Measurements from ENCODE around the gene FBF1. TPM values are rescaled to one million over a fixed set of nuclear protein-coding genes. Genes with fewer than 3 reads are reported as not detected.
A peak's percentile ranks its signal among the peaks of the same experiment; 100 is the strongest.

The FBF1 gene
- total RNA-seq, 1 experiment from 2014 or later = 22.8 TPM

DNA sequence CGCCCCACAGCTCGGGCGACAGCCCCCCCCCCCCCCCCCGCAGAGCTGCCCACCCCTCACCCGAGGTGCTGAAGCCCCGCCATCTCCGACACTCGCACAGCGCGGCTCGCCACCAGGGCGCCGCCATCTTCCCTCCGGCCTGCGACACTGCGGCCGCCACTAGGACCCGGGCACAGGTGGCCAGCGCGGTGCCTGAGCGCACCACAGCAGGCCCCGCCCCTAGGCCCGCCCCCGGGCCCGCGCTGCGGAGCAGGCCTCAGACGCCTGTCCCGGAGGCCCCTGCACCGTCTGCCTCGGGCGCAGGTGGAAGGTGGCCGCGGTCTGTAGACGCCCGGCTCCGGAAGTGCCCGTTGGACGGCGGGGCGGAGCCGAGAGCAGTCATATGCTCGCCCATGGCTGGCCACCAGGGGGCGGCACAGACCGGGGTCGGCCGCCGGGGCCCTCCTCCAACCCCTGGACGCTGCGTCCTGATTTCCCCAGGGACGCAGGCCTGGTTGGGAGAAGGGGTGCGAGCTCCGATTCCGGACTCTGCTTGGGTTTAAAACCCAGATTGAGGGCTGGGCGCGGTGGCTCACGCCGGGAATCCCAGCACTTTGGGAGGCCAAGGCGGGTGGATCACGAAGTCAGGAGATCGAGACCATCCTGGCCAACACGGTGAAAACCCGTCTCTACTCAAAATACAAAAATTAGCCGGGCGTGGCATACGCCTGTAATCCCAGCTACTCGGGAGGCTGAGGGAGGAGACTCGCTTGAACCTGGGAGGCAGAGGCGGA is 35.9 kb downstream of the FBF1 start, which contains the start of gene MRPL38 (continued):
- TF ChIP-seq SP1 (IDR thresholded peaks at IDR 0.05; ENCODE audit: low read depth) (peak; percentile 88), ATF3 (IDR thresholded peaks at IDR 0.05) (no peak), CBX3 (IDR thresholded peaks at IDR 0.05; ENCODE audit: low read depth) (peak; percentile 80), JUND (IDR thresholded peaks at IDR 0.05) (no peak), TCF7L2 (IDR thresholded peaks at IDR 0.05; ENCODE audit: borderline replicate concordance, extremely low read depth, insufficient read depth, insufficient read length) (peak; percentile 51)

DNA sequence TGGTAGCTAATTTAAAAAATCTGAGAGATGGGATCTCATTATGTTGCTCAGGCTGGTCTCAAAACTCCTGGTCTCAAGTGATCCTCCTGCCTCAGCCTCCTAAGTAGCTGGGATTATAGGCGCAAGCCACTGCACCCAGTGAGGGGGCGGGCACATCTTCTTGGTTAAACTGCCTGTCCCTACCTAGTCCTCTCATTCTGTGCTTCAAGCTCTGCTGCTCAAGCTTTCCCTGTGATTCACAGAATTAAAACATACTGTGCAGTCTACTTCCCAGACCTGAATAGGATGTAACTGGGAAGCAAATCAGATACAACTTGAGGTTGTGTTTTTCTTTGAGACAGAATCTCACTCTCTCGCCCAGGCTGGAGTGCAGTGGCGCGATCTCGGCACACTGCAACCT is 38.4 kb downstream of the FBF1 start:
- Histone ChIP-seq H3K36me3 (ENCODE audit: control insufficient read depth in 1 of 2, insufficient read depth in 2 of 2, low read length in 2 of 2) (peaks cover 24 to 38% of the 10 kb centered on the region in 2 experiments), H3K9me3 (ENCODE audit: control insufficient read depth in 1 of 2, insufficient read depth in 1 of 2, low read depth in 1 of 2, low read length in 2 of 2) (no peaks in the 10 kb centered on the region), H3K9me2 (ENCODE audit: insufficient read depth) (no peaks in the 10 kb centered on the region), H3K4me2 (ENCODE audit: low read length) (no peak overlapping the region), H2AFZ (ENCODE audit: low read depth, low read length, poor library complexity, severe bottlenecking) (no peak overlapping the region), H3K9ac (ENCODE audit: low read length) (no peak overlapping the region), H4K20me1 (ENCODE audit: insufficient read depth) (no peaks in the 10 kb centered on the region), H3K27me3 (ENCODE audit: insufficient read depth, low read length) (no peaks in the 10 kb centered on the region), H3K4me1 (ENCODE audit: control insufficient read depth in 1 of 2, insufficient read depth in 2 of 2, low read length in 2 of 2) (peaks cover 19 to 29% of the 10 kb centered on the region in 2 experiments), H3K27ac (ENCODE audit: low read depth, low read length) (no peak overlapping the region), H3K79me2 (ENCODE audit: insufficient read depth, low read length) (peaks cover 29% of the 10 kb centered on the region), H3K4me3 (replicated peaks in 1 of 2; ENCODE audit: low read depth in 1 of 2, low read length in 2 of 2) (no peak overlapping the region)
- DNase-seq (ENCODE audit: low read depth, low spot score) = no peak
- TF ChIP-seq SP1 (IDR thresholded peaks at IDR 0.05; ENCODE audit: low read depth) (no peak), CEBPB (IDR thresholded peaks at IDR 0.05; ENCODE audit: low read depth) (no peak), TCF7L2 (IDR thresholded peaks at IDR 0.05; ENCODE audit: borderline replicate concordance, extremely low read depth, insufficient read depth, insufficient read length) (no peak), RAD21 (IDR thresholded peaks at IDR 0.05; ENCODE audit: low read depth) (no peak), JUND (IDR thresholded peaks at IDR 0.05) (no peak), SIN3A (IDR thresholded peaks at IDR 0.05; ENCODE audit: low read depth) (no peak; the same call in 1 of the 2 replicates), ATF3 (IDR thresholded peaks at IDR 0.05) (no peak), ZFX (IDR thresholded peaks at IDR 0.05) (no peak), POLR2A (IDR thresholded peaks at IDR 0.05; ENCODE audit: borderline replicate concordance, extremely low read depth, insufficient read depth, insufficient read length) (no peak), YY1 (IDR thresholded peaks at IDR 0.05; ENCODE audit: extremely low read depth, insufficient replicate concordance, low read depth, low read length) (no peak), FOSL1 (IDR thresholded peaks at IDR 0.05; ENCODE audit: low read depth) (no peak), CBX3 (IDR thresholded peaks at IDR 0.05; ENCODE audit: low read depth) (no peak), ELF1 (IDR thresholded peaks at IDR 0.05; ENCODE audit: borderline replicate concordance, low read depth) (no peak), SRF (IDR thresholded peaks at IDR 0.05; ENCODE audit: low read depth) (no peak), EZH2phosphoT487 (IDR thresholded peaks at IDR 0.05; ENCODE audit: borderline replicate concordance) (no peak), EZH2 (IDR thresholded peaks at IDR 0.05) (no peak), ZNF274 (IDR thresholded peaks at IDR 0.05; ENCODE audit: low read depth, low read length) (no peak)
- TF ChIP-seq, protein P1, sequence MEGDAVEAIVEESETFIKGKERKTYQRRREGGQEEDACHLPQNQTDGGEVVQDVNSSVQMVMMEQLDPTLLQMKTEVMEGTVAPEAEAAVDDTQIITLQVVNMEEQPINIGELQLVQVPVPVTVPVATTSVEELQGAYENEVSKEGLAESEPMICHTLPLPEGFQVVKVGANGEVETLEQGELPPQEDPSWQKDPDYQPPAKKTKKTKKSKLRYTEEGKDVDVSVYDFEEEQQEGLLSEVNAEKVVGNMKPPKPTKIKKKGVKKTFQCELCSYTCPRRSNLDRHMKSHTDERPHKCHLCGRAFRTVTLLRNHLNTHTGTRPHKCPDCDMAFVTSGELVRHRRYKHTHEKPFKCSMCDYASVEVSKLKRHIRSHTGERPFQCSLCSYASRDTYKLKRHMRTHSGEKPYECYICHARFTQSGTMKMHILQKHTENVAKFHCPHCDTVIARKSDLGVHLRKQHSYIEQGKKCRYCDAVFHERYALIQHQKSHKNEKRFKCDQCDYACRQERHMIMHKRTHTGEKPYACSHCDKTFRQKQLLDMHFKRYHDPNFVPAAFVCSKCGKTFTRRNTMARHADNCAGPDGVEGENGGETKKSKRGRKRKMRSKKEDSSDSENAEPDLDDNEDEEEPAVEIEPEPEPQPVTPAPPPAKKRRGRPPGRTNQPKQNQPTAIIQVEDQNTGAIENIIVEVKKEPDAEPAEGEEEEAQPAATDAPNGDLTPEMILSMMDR (IDR thresholded peaks at IDR 0.05 in 2 of 3, conservative IDR thresholded peaks at IDR 0.05 in 1 of 3; ENCODE audit: borderline replicate concordance in 1 of 3, insufficient read depth in 1 of 3, low read depth in 2 of 3, low read length in 2 of 3) = no peak
- TF ChIP-seq, protein P2, sequence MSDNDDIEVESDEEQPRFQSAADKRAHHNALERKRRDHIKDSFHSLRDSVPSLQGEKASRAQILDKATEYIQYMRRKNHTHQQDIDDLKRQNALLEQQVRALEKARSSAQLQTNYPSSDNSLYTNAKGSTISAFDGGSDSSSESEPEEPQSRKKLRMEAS (IDR thresholded peaks at IDR 0.05) = no peak
- POLR2A ChIA-PET = interaction anchor here (1.0 to 1.4 kb wide), 2 partner anchors 25 to 30 kb away, joined by 3 read pairs; no protein-coding TSS in a partner anchor
- RAD21 ChIA-PET (ENCODE audit: low non-redundant PET in 1 of 2, low total read pairs in 2 of 2, uncharacterized antibody in 2 of 2, unreplicated experiment in 2 of 2) = no interaction called here
- no peak for ATAC-seq
- CTCF ChIA-PET = no interaction called here
- intact Hi-C loops (cut with micrococcal nuclease) = loop anchor here (10.0 kb wide), 1 partner anchor 202 kb away; the partner anchor contains the start of gene EXOC7
- TSS peak; percentile 3 for BruUV-seq (replicated peaks)

All from HCT116 (cell line).